Fibroblast of gingiva (primary cell): ENCODE data around the gene OSCP1.

Source experiments
- DNase-seq: peaks from one replicate; pipeline ENCODE4 v3.0.0-alpha.2; 2011; ENCODE audit warnings: low read depth

The OSCP1 gene

DNA sequence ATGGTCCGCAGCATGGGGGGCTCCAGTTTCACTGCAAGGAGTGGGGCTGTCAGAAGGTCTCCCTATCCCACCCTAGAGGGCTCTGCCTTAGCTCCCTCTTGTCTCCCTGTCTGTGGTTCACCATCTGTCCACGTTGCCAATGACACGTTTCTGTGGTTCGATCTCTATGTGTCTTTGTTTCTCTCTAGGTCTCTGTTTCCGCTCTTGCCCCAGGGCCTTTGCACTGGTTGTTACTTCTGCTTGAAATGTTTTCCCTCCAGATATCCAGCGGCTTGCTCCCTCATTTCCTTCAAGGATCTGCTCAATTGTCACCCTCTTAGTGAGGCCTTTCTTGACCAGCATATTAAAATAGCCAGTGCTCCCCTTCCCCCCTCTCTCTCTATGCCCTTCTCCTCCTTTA lies 22.4 kb upstream of the OSCP1 start:
- no peak for DNase-seq

- no peak for DNase-seq
Observed at GRCh38 chr1:36471830-36472641, 21.8 kb upstream of the OSCP1 start.

- no peak for DNase-seq
Observed at GRCh38 chr1:36469163-36469562, 18.9 kb upstream of the OSCP1 start.

DNA sequence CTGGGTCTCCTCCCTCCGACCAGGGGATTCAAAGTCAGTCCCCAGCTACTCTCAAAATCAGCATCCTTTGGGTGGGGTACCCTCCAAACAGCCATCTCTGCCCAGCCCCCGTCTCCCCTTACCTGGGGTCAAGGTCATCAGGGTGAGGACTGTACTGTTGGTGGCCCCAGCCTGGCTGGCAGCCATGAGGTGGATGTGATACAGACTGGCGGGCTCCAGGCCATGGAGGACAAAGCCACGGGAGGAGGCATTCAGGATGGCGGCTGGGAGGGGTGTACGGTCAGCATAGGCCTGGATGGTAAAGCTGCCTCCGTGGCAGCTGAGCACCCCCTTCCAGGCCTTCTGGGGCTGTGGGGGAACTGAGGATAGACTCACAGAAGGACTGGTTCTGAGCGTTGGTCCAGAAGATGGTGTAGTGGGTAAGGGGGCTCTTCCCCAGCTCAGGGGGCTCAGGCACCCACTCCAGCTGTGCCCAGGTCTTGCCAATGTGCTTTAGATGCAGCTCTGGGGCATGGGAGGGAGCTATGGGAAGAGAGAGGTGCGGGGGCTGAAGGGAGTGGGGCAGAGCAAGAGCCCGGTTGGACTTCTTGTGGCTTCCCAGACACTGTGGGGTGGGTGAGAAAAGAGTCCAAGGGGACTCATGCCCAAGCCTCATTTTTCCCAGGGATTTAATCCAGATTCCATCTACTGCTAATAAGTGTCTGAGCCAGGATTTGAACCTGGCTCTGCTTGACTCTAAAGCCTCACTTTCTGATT lies 17.6 kb upstream of the OSCP1 start:
- DNase-seq, result no peak

GRCh38 chr1:36467027-36467410 lies 16.8 kb upstream of the OSCP1 start:
- DNase-seq, result no peak

- no peak for DNase-seq
Observed at GRCh38 chr1:36466370-36467026, 16.2 kb upstream of the OSCP1 start.

- no peak for DNase-seq
Observed at GRCh38 chr1:36465731-36466369, 15.6 kb upstream of the OSCP1 start.

DNA sequence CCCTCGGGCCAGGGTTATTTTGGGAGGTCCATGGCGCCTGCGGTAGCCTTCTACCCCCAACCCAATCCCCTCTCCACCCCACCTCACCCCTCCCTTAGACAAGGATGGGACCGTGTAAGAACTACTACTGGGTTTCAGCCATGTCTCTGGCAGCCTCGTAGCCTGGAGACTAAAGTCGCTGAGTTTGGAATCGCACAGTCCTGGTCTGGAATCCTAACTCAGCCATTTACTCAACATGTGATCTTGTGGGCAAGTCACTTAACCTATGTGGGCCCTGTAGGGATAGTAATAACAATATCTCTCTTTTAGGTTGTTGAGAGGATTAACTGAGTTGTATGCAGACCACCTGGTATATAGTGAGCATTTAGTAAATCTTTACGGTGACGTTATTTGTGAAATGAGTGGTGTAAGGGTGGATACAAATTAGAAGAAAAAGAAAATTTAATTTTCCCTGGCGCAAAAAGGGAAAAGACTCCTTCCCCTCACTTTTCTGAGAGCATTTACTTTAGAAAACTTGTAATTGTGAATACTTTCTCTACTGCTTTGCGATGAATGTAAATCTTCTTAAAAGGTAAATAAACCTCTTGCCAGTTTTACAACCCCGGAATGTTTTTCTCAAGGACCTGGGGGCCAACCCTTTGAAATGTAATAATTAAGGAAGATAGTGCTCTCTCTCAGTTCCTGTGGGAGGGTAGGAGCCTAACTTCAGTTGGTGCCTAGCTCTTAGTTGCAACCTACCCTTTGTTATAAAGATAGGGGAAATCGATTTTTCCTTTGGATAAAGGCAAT lies 14.5 kb upstream of the OSCP1 start:
- DNase-seq, result no peak

DNA sequence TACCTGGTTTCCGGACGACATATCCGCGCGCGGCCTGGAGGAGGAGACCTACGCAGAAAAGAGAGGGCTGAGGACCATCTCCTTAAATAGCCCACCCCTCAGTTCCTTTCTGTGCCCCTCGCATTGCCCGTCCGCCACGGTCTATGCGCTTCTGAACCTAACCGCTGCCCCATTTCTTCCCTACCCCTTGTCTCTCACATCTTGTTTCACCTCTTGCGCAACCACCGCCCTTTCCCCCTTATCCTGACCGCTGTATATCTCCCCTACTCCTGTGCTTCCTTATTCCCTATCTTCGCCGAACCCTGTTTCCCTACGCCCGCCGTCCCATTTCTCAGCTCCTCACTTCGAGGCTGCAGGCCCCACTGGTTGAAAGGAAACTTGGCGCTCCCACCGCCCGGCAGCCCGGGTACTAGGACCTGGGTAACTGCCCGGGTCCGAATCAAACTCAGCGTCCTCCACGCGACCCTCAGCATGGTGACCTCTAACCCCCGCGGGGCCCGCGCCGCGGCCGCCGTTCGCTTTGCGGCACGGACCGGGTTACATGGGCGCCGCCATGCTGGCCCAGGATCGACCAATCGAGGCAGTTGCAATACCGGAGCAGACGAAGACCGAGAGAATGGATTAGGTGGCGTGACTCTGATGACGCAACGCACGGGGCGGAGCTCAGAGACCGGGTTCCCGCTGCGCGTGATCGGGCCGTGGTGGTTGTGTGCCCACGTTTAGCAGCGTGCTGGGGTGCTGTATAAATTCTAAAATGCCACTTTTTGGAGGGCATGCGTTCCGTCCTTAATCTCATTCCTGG lies 13.8 kb upstream of the OSCP1 start, which contains the start of gene MRPS15:
TSS of gene MRPS15 (minus strand) at position 582 of the 802 bp plus-strand sequence. CDS start at position 473, 109 bp downstream.
- DNase-seq, result peak; percentile 95

GRCh38 chr1:36463463-36463802 lies 13.2 kb upstream of the OSCP1 start:
- no peak for DNase-seq

- no peak for DNase-seq
Observed at GRCh38 chr1:36458910-36459309, 8.7 kb upstream of the OSCP1 start.

- no peak for DNase-seq
Observed at GRCh38 chr1:36457691-36458090, 7.4 kb upstream of the OSCP1 start.

DNA sequence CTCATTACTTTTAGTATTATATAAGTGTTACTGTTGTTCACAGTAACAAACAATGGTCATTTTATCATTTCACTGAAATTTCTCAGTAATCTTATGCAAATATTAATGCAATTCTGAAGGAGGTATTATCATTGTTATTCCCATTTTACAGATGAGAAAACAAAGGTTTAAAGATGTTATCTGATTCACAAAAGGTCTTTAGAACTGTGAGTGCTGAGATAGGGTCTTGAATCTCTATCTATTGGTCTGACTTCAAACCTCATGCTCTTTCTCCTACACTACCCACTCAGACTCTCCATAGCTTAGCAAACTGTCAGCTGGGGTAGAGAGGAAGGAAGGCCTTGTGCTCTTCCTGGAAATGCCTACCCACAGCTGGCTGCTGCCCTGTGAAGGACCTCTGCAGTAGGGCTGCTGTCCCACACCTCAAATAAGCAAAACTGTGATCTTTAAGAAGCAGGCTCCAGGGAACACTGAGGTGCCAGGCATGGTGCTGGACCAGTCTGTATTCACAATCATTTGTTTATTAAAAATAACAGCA lies 6.2 kb upstream of the OSCP1 start:
- no peak for DNase-seq

GRCh38 chr1:36455386-36455785 lies 5.1 kb upstream of the OSCP1 start:
- no peak for DNase-seq

DNA sequence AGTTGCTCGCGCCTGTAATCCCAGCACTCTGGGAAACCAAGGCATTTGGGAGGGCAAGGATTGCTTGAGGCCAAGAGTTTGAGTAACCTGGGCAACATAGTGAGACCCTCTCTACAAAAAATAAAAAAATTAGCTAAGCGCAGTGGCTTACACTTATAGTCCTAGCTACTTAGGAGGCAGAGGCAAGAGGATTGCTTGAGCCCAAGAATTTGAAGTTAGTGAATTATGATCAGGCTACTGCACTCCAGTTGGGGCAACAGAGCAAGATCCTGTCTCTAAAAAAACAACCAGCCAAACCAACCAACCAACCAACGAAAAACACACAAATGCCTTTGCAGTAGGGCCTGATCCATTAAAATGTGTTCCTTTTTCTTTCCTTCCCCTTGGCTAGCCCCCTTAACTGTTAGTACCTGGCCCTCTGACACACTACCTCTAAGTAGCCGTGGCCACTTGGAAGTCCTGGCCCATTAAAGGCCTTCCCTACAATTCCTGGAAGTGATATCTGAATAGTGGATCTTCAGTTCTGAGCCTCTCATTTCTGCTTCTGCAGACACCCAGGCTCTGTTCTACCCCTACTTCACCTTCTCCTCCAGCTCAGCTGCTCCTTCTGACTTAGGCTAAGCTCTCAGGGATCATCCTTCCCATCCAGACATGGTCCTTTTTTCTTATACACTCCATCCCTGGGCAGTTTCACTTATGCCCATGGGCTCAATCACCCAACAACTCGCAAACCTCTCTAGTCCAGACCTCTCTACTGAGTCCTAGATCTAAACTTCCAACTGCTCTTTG lies 3.5 kb upstream of the OSCP1 start:
- no peak for DNase-seq

- no peak for DNase-seq
Observed at GRCh38 chr1:36453051-36453450, 2.8 kb upstream of the OSCP1 start.

DNA sequence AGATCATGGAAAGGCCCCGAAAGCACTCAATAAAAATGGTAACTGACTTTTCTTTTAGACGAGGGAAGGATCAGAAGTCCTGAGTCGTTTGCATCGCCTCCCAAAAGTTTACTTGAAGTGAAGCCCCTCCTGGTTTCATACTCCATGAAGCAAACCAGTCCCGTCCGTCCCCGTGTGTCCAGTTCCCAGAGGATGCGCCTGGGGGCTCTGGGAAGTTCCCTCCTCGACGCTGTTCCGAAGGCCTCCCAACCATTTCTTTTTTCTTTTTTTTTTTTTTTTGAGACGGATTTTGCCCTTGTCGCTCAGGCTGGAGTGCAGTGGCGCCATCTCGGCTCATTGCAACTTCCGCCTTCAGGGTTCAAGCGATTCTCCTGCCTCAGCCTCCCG lies 661 bp upstream of the OSCP1 start:
- no peak for DNase-seq

- DNase-seq, result no peak
Observed at GRCh38 chr1:36448530-36449056, 1.7 kb downstream of the OSCP1 start.

GRCh38 chr1:36447450-36447849 lies 2.8 kb downstream of the OSCP1 start:
- no peak for DNase-seq
